OCI-M2 (cell line): Measurements from ENCODE around the gene PRR18.

Source experiments
- DNase-seq: peaks from one replicate; lab custom pipeline; 2025; ENCODE audit not compliant: unreplicated experiment; lab: John Stamatoyannopoulos, UW

Gene PRR18

GRCh38 chr6:166277892-166278578 is 30.2 kb downstream of the PRR18 start:
- no peak for DNase-seq

- no peak for DNase-seq
These were observed 31.2 kb downstream of the PRR18 start for GRCh38 chr6:166277018-166277417.

GRCh38 chr6:166275714-166276166 is 32.5 kb downstream of the PRR18 start:
- DNase-seq, result peak; percentile 3

GRCh38 chr6:166274739-166275370 is 33.3 kb downstream of the PRR18 start:
- DNase-seq, result no peak

GRCh38 chr6:166274163-166274562 is 34.0 kb downstream of the PRR18 start:
- no peak for DNase-seq

- no peak for DNase-seq
These were observed 36.8 kb downstream of the PRR18 start for GRCh38 chr6:166271376-166271765.

- no peak for DNase-seq
These were observed 37.4 kb downstream of the PRR18 start for GRCh38 chr6:166270706-166271375.

- no peak for DNase-seq
These were observed 38.7 kb downstream of the PRR18 start for GRCh38 chr6:166269301-166270039.

DNA sequence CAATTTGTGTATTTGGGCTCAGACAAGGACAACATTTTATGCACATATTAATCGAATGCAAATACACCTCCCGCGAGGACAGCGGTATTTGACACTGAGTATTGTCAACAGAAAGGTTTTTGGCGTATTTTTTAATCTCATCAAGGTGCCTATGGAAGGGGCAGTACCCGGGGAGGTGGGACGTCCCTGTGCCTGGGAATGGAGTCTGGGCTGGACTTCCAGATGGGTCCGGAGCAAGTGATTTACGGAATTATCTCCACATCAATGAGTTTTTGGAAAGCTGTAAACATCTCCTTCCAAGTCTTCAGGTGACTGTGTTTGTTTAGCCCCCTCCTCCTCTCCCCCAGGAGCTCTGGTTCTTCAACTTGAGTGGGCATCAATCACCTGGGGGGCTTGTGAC is 39.8 kb downstream of the PRR18 start:
- no peak for DNase-seq

GRCh38 chr6:166267526-166267925 is 40.7 kb downstream of the PRR18 start:
- no peak for DNase-seq

DNA sequence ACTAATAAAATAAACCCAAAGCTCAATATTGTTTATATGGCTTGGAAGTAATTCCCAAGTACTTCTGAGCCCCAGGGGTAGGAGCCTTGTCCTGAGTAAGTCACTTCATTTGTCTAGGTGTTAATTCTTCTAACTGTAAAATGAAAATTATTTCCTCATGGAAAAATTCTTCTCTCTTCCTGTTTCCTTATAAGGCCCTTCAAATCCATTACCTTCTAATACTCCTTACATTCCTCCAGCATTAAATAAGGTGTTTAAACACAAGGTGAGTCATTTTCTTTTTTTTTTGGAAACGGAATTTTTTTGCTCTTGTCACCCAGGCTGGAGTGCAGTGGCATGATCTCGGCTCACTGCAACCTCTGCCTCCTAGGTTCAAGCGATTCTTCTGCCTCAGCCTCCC is 41.9 kb downstream of the PRR18 start:
- no peak for DNase-seq

- no peak for DNase-seq
These were observed 45.3 kb downstream of the PRR18 start for GRCh38 chr6:166262743-166263515.

DNA sequence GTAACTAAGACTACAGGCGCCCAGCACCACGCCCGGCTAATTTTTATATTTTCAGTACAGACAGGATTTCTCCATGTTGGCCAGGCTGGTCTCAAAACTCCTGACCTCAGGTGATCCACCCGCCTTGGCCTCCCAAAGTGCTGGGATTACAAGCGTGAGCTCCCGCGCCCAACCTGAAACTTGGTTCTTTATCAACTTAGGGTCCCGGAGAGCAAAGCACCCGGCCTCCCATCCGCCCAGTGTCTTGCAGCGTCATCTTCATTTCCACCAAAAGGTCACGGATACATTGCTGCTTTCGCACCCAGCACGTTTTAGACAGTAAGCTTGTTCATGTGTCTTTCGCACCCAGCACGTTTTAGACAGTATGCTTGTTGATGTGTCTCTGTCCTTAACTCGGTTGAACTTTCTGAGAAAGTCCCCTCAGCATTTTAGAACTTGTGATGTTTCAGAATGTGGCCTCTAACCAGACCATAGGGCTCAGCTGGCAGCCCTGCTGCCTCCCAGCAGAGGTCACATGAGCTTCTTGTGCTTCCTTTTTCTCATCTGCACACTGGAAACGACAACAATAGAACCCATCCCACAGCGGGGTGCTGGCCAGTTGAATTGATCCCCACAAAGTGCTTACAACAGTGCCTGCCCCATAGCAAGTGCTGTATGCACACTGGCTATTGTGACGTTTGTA is 48.8 kb downstream of the PRR18 start:
- DNase-seq, result no peak

DNA sequence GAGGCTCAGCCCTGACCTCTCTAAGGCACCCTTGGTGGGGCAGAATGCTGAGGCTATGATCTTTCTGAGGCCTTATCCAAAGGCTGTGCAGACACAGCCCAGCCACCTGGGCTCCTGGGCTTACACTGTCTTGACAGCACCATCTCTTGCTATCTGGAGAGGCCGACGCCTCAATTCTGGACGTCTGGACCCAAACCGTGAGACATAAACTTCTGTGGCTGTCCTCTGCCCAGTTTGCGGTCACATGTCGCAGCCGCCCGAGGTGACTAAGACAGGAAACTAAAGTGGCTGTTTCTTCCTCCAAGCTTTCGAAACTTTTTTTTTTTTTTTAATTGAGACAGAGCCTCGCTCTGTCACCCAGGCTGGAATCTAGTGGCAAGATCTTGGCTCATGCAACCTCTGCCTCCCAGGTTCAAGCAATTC is 49.3 kb downstream of the PRR18 start:
- DNase-seq, result no peak

DNA sequence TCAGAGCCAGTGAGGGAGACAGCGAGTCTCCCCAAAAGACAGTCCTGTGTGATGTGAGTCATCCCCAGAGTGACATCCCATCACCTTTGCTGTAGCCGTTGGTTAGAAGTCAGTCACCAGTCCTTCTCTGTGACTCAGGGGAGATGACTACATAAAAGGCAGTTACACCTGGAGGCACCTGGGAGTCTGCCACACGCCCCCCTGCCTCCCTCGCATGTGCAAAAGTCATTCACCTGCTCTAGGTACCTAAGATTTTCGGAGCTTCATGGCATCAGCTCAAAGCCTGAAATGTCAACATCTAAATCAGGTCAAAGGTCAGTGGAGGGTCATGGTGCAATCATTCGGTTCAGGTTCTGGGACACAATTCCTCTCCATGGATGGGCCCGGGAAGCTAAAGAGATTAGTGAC is 50.3 kb downstream of the PRR18 start:
- DNase-seq, result no peak
